ENCODE measurements around the gene PSME3IP1.

- TF ChIP-seq CTCF (IDR thresholded peaks at IDR 0.05; ENCODE audit: low read depth, low read length) (no peak), POLR2A (IDR thresholded peaks at IDR 0.05; ENCODE audit: extremely low read depth, insufficient read length) (no peak), MYC (IDR thresholded peaks at IDR 0.05; ENCODE audit: low read depth, low read length) (no peak)
Measured at GRCh38 chr16:57167538-57167937, 18.3 kb downstream of the PSME3IP1 start.

Measured in NB4 (cell line).